AG20443 (cell line): ENCODE data around the gene SLCO4A1.
A peak's percentile ranks its signal among the peaks of the same experiment; 100 is the strongest.

Source experiments
- DNase-seq: peaks from one replicate; pipeline ENCODE4 v3.0.0; 2012; ENCODE audit warnings: low spot score, mixed read lengths

Gene SLCO4A1, protein sequence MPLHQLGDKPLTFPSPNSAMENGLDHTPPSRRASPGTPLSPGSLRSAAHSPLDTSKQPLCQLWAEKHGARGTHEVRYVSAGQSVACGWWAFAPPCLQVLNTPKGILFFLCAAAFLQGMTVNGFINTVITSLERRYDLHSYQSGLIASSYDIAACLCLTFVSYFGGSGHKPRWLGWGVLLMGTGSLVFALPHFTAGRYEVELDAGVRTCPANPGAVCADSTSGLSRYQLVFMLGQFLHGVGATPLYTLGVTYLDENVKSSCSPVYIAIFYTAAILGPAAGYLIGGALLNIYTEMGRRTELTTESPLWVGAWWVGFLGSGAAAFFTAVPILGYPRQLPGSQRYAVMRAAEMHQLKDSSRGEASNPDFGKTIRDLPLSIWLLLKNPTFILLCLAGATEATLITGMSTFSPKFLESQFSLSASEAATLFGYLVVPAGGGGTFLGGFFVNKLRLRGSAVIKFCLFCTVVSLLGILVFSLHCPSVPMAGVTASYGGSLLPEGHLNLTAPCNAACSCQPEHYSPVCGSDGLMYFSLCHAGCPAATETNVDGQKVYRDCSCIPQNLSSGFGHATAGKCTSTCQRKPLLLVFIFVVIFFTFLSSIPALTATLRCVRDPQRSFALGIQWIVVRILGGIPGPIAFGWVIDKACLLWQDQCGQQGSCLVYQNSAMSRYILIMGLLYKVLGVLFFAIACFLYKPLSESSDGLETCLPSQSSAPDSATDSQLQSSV

DNA sequence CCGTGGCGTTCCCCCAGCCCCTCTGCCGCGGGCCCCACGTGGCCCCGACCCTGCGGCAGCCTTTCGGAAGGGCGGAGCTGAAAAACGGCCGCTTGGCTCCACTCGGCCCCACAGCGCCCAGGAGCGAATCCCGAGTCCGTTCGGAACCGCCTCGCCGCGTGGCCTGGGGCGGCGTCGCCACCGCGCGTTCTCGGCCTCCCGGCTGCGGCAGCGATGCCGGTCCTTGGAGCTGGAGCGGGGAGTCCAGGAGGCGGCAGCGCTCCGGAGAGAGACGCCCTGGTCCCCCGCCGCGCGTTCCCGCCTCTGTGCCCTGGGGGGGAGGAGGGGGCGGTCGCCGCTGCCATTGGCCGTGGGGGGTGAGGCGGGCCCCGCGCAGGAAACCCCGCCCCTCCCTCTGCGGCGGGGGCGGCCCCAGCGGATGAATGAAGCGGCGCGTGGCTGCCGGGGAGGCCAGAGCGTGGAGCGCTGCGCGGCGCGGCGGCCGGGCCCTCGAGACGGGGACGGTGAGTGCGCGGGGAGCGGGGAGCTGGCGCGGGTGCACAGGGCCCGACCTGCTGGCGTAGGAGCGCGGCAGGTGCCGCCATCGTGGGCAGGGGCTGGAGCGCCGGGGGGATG lies at the start of gene SLCO4A1:
Gene SLCO4A1, plus strand, starts transcription at position 453 of the 615 bp plus-strand sequence. CDS start 13,952 bp downstream, outside the sequence.
- DNase-seq: peak; percentile 72

DNA sequence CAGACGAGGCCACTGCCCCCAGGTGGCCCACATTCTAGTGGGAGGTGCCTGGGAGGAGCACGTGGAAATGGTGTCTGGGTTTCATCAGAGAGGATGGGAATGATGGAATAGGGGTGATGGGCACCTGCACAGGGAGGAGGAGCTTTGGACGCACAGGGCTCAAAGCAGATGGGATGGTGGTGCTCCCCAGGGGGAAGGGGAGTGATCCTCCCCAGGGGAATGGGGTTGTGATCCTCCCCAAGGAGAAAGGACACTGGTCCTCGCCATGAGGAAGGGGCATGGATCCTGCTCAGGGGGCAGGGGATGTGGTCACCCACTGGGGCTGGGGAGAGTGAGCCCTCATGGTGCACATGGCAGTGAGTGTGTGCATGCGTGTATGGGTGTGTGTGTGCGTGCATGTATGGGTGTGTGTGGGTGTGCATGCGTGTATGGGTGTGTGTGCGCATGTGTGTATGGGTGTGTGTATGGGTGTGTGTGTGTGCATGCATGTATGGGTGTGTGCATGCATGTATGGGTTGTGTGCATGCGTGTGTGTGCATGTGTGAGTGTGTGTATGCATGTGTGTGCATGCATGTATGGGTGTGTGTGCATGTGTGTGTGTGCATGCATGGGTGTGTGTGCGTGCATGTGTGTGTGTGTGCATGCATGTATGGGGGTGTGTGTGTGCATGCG lies 49.7 kb upstream of the SLCO4A1 start:
- DNase-seq: no peak

DNA sequence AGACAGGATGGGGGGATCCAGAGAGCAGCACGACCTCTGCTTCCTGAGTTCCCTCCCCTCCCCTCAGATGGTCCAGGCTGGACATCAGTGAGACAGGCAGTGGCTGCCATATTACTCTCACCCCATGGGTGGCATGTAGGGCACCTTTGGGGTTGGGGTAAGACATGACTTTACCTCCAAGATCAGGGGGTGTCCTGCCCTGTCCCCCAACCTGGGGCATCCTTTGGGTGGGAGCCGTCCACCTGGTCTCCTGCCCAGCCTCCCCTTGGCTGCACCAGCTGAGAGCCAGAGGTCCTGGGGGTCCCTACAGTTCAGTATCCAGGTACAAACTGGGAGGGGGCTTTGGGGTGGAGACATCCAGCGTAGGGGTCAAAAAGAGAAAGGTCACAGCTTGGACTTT lies 48.7 kb upstream of the SLCO4A1 start:
- DNase-seq: no peak

DNA sequence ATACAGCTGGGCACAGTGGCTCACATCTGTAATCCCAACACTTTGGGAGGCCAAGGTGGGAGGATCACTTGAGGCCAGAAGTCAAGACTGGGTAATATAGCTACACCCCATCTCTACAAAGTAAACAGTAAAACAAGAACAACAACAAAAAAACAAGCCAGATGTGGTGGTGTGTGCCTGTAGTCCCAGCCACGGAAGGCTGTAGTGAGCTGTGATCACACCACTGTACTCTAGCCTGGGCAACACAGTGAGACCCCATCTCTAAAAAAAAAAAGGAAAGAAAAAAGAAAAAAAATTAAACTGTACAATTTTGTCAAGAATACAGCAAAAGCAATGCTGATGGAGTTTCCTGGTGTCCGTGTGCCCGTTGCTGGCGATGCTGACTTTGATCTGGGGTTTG lies 47.2 kb upstream of the SLCO4A1 start:
- DNase-seq: no peak

DNA sequence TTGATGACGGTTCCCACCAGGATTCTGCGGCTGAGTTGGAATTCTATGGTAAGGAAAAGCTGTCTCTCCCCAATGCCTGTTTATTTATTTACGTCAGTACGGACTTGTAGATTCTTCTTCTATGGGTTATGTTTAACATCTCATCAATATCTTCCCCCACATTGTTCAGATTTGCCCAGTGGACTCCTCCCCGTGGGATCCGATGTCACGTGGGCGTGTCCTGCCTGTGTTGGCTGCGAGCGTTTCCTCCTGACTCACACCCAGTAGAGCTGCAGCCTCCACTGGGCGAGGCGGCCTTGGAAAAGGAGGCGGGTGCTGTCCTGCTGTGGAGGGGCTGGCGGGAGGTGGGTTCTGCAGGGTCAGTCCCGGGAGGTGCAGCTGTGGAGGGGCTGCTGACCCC lies 46.8 kb upstream of the SLCO4A1 start:
- DNase-seq: peak; percentile 90

DNA sequence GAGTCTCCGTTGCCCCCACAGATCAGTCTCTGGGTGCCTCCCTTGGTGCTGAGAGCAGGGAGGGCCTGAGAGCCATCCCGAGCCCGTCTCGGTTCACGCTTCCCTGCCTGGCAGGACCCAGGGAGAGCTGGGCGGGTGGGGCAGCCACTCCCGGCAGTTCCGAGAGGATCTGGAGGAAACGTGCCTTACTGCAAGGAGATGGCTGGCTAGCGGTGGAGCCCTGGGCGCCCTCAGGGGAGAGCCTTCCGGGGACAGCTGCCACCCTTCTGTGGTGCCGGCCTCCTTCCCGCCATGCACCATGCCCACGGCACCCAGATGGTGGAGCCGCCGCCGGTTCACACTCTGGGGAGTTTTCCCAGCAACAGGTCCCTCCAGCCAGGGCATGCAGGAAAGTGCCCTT lies 45.8 kb upstream of the SLCO4A1 start:
- no peak for DNase-seq

DNA sequence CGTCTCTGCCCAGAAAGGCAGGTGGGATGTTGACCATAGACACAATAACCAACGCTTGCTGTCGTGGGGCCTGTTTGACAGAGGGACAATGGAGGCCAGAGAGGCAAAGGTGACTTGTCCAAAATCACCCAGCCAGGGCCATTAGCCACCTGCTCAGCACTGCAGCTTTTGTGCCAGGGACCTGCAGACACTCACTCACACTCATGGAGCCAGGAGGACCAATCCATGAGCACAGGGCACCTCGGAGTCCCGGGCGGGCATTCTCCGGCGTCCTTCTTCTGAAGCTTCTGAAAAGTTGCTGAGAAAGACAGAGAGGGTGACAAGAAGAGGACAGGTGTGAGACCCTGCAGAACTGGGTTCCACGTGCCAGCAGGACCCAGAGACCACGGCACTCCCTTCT lies 45.4 kb upstream of the SLCO4A1 start:
- no peak for DNase-seq

DNA sequence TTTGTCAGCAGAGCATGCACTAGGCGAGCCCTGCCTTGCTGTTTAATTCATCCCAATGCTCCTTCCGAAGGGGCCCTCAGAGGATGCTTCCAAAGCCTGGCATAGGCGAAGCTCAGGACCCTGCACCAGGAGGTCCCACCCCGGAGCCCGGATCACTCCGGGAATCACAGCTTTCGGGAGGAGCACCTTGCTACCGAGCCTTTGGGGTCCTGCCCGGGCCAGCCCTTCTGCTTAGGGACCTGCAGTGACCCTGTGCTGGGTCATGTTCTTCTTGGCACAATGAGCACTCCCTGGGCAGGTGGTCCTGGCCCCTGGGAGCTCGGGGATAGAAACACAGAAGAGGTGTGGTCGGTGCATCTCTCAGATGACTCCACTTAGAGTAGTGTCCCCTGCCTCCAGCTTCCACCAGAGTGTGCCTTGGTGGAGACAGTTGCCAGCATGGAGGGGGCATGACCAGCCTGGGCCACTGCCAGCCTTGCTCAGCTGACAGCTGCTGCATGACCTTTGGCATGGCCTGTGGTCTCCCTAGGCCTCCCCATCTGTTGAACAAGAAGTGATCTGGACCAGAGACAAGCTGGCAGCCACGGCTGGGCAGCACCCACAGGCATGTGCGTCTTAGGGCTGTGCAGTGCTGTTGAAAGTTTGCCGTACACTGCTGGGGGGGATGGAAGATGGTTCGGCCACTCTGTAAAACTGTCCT lies 44.7 kb upstream of the SLCO4A1 start:
- DNase-seq: no peak

DNA sequence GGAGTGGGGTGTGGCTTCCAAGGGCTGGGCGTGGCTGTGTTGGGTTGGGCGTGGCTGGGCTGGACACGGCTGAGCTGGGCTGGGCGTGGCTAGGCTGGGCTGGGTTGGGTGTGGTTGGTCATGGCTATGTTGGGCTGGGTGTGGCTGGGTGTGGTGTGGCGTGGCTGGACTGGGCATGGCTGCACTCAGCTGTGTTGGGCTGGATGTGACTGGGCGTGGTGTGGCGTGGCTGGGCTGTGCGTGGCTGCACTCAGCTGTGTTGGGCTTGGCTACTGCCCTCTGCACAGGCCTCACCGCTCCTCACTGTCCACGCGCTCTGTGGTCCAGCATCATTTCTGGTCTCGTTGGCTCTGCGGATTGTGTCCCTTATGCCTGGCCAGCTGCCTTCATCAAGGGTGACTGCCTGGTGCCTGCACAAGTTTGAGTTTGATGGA lies 43.5 kb upstream of the SLCO4A1 start:
- no peak for DNase-seq

DNA sequence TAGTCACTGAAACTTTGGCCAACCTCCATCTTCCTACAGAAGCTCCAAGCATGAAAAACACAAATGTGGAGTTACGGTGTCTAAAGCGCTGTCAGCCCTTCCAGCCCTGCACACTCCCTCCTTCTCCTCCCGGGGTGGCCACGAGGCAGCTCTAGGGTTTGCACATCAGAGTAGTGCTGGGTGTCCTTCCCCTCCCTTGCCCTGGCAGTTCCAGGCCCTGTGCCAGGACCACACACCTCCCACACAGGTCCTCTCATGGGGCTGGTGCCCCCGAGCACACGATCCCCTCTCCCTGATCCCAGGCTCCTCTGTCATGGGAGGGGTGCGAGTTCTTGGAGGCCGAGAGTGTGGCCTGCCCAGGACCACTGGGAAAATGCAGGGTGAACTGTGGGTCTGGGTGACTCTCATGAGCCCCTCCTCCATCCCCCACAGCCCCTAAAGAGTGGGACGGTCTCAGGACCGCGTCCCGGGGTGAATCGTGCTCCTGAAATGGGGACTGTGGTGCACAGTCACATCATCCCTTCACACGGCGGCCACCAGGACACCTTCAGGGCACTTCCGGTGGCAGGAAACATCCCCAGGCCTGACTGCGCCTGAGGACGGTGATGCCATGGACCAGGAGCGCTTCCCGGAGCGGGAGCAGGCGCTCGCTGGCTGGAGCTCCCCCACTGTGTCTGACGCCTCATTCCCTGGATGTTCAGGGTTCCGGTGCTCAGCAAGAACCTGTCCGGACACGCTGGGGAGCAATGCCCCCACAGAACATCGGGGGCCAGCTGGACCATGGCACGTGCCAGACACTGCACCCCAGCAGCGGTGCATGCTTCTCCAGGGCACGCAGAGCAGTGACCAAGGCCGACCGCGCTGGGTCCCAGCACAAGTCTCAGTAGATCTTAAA lies 42.8 kb upstream of the SLCO4A1 start:
- no peak for DNase-seq

DNA sequence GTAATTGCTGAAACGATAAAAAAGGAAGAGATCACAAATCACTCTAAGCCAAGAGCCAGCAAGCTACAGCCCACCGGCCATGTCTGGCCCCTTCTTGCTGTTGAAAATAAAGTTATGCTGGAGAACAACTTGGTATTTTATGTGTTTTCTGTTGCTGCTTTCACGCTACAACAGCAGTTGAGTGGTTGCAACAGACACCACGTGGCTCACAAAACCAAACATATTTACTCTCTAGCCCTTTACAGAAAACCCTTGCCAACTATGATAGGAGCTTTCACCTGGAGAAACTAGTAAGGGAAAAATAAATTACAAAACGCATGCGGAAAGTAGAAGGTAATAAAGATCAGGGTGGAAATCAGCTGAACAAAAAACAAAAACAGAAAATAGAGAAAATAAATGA lies 41.1 kb upstream of the SLCO4A1 start:
- no peak for DNase-seq

DNA sequence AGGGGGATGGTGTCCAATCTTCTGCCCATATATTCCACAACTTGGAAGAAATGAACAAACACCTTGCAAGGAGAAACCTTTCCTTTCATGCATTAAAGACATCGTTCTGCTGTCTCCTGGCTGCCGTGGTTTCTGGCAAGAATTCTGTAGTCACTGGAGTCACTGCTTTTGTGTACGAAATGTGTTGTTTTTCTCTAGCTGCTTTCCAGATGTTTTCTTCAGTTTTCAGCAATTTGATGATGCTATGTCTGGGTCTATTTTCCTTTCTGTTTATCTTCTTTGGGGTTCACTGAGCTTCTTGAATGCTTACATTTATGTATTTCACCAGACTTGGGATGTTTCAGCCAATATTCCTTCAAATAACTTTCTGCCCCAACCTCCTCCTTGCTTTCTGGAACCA lies 40.6 kb upstream of the SLCO4A1 start:
- no peak for DNase-seq

DNA sequence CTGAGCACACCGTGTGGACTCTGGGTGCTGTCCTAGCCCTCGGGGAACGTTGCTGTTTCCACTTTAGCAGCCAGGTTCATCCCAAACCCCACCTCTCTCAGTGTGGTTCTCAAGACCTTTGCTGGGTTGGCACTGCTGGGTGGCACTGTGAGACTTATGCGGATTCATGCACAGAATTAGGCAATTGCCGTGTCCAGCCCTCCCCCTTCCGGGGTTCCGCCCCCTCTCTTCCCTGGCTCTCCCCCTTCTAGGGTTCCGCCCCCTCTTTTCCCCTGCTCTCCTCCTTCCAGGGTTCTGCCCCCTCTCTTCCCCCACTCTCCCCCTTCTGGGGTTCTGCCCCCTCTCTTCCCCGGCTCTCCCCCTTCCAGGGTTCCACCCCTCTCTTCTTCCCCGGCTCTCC lies 39.8 kb upstream of the SLCO4A1 start:
- no peak for DNase-seq

DNA sequence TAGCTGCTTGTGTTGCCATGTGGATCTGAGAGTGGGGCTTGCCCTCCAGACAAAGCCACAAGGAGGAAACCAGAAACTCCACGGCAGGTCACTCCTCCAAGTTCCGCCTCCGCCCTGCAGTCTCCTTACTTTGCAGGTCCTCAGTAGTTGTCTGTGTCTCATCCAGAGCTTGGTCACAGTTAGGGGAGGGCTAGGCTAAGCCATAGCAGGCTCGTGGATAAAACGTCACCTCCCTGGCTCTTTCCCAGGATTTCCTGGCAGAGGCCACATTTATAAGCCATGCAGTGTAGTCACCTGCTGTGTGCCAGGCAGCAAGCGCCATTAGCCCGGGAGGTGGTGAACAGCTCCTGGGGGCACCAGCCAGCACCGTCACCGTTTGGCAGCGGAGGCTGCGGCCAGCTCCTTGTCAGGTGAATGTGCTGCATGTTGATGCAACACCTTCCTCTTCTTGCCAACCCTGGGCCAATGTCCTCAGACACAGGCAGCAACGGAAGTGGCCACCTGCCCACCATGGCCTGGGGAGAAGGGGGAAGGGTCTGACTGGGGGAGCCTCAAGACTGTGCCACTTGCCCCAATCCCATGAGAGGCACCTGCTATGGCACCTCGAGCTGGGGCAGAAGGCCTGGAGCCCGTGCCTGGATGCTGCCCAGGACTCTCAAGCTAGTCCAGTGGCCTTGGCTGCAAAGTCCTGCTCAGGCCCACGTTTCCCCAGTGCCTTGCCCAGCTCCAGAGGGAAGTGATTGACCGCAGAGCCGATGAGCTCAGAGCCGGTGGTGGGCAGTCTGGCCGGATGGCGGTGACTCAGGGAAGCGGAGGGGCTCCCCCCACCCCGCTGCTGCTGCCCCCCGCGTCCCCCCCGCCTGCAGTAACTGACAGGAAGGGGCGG lies 39.0 kb upstream of the SLCO4A1 start:
- peak; percentile 35 for DNase-seq

DNA sequence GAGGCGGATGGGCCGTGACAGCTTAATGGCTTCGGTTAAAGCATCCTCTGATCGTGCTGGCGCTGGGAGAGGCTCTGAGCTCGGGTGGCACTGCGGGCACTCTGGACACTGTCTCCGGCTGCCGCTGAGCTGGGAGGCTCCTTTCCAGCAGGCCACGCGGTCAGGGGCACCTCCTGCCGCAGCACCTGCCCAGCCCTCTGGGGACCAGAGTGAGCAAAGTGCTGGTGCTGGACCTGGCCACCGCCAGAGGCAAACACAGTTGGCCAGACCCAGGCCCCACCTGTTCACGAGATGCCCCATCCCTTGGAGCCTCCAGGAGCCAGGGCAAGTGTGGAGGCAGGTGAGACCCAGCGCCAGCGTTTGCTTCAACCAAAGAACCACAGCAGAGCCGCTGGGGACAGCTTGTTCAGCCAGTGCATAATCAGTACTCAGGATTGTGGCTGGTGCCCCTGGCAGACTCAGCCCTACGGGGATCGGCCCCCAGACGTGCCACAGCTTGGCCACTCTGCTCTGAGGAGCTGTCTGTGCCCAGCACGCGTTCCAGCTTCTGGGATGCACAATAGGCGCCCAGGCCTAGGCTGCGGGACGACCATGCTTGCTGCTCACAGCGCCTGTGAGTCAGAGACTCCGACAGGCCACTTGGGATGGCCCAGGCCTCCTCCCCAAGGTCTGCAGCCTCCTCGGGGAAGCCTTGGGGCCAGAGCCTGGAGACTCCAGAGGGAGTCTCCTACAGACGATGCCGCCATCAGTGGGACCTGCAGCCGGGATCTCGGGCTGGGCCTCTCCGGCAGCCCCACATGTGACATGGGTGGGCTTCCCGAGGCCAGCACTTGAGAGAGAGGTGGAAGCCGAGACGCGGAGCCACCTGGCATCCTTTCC lies 38.2 kb upstream of the SLCO4A1 start:
- DNase-seq: no peak

DNA sequence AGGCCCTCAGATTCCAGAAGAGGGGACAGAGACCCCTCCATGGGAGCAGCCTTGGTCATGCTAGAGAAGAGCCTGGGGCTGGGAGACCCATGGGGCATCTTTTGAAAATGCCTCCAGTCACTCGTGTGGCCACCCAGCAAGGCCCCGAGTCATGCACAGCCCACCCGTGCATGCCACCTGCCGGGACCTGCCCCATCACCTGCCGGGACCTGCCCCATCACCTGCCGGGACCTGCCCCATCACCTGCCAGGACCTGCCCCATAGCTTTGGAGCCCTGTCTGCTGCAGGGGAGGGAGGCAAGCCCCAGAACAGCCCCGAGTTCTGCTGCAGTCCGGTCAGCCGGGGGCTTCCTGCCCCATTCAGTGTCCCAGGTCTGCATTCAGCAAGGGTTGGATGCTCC lies 37.5 kb upstream of the SLCO4A1 start:
- DNase-seq: no peak

DNA sequence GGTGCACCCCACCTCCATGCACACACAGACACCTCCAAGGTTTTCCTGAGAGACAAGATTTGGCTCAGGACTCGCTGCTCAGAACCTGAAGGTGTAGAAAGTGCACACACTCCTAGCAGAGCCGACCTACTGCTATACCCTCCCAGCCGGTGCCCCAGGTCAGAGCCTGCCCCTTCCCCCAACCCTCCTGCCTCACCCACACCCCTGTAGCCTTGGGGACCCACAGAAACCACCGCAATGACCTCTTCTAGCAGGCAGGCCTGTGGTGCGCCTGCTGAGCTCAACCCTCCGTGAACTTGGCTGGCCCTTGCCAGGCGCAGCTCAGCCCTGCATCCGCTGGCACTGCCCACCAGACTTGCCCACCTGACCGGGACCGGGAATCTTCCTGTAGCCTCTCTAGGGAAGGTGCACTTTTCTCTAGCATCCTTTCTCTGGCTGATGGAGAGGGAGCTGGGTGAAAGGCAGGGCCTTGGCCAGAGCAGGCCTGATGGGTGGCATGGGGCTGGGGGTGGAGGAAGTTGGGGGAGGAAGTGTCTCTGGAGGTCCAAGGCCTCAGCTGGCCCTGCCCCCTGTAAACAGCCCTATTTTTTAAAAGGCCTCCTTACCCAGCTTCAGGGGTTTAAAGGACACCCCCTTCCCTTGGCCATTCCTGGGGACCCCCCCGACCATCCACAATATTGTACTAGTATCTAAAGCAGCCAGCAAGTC lies 36.9 kb upstream of the SLCO4A1 start:
- no peak for DNase-seq

DNA sequence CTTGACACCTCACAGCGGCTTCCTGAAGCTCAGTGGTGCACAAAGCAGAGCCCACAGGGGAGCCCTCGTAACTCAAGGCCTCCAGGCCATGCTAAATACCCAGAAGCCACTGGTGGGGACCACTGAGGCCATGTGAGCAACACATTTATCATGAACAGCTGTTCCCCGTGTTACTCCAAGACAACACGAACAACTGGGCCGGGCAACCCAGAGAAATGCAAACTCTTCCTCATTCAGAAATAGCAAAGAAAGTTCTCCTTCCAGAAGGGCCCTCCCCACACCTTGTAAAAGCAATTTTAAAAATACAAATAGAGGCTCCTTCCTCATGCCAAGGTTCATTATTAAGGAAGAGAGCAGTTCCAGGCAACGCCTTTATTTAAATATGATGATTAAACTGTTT lies 36.3 kb upstream of the SLCO4A1 start:
- DNase-seq: no peak
